HG03064 (cell line): Measurements from ENCODE around the gene JMJD1C.

Experiments
- ATAC-seq: cut with Tn5 transposase; IDR thresholded peaks from one replicate; pipeline ENCODE4 v1.9.1; 2021; ENCODE audit warnings: low read depth; ENCODE audit not compliant: unreplicated experiment

JMJD1C gene

DNA sequence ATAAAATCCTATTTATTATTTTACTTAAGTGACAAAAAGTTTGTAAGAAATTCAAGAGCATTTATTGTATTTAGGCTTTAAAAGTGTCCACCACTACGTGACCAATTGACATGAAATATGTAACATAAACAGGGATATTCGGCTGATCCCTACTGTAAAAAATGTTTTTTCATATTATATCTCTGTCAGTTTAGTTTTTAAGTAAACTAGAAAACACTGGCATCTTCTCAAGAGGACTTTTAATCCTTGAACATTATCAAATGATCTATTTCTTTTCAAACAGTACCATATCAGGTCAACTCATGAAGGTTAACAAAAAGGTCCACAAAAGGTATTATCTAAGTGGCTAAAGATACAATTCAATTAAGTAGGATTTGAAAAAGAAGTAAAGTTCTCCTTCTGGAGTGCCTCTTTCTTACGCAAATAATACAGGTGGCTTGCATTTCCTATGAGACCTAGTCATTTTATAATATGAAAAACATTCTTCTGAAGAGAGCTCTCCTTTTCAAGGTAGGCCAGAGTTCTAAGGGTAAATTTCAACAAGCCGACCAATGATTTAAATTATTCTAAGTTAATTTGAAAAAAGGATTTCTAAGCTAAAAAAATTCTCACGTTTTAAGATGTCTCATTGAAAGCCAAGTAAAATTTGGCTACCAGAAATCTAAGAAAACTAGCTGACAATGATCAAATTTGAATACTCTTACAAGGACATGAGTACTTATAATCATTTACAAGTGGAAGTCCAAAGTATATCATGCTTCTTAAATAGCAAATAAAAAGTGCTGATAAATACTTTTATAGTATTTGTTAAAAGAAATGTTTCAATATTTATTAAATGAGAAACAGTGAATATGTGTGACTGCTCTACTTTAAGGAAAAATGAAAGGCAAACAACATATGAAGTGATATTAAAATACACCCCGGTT lies 199.1 kb downstream of the JMJD1C start:
- ATAC-seq: no peak

DNA sequence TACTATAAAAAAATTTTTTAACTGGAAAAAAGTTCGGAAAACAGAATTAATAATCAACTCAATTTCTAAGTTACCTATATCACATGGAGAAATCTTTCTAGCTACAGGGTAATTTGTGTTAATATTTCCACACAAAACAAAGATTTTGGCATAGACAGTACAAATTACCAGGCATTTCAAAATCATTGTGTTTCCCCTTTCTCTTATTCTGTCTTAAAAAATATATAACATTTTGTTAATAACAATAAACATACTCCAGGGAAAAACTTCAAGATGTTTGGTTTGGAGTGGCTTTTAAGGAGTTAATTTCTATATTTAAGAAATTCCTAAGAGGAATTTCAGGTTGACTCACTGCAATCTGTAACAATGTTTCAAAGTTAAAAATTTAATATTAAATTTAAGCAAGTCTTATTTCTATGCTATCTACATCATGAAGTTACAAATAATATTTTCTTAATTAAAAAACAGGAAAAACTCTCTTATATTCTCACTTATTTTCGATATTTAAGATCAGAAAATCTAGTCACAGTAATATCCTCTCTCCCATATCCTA lies 200.0 kb downstream of the JMJD1C start:
- no peak for ATAC-seq

DNA sequence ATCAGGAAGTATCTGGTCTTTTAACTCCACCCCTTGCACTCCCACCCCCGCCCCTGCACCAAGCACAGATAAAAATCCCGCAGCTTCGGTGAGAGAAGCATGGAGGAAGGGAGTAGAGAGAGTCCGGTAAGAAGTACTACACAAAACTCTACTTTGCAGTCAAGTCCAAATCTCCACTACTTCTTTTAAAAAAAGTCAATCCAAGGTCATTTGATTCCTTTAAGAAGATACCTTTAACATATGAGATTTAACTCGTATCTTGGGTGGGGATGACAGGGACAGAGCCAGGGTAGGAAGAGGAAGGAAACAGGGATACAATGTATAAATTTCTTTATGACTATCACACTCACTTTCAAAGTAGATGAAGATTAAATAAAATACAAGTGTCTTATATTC lies 200.6 kb downstream of the JMJD1C start:
- ATAC-seq: no peak

DNA sequence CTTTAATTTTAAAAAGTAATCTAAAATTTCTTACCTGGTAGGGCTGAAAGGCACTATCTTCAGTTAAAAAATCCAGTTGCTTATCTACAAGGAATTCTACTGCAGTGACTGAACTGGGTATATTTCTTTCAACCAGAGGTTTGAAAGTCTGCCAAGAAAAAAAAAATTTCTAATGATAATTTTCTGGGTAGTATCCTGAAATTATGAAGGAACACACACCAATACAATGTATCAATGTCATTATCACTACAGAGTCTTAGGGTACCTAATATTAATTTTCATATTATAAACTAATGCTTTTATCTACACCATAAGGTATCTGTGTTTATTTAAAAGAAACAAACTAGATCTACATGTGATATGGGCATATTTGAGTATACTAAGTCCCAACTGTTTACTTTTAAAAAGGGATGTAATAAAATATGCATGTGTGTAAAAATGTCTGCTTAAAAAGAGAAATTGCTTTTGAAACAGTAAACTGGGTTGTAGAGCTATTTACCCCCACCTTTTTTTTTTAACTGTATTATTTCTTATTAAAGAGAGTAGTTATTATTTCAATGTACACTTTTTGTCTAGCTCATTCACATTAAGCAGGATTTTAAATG lies 201.1 kb downstream of the JMJD1C start:
- ATAC-seq: no peak

GRCh38 chr10:63262430-63263073 lies 203.2 kb downstream of the JMJD1C start:
- ATAC-seq: no peak

GRCh38 chr10:63261496-63261895 lies 204.3 kb downstream of the JMJD1C start:
- no peak for ATAC-seq

GRCh38 chr10:63260860-63261251 lies 204.9 kb downstream of the JMJD1C start:
- ATAC-seq: no peak

DNA sequence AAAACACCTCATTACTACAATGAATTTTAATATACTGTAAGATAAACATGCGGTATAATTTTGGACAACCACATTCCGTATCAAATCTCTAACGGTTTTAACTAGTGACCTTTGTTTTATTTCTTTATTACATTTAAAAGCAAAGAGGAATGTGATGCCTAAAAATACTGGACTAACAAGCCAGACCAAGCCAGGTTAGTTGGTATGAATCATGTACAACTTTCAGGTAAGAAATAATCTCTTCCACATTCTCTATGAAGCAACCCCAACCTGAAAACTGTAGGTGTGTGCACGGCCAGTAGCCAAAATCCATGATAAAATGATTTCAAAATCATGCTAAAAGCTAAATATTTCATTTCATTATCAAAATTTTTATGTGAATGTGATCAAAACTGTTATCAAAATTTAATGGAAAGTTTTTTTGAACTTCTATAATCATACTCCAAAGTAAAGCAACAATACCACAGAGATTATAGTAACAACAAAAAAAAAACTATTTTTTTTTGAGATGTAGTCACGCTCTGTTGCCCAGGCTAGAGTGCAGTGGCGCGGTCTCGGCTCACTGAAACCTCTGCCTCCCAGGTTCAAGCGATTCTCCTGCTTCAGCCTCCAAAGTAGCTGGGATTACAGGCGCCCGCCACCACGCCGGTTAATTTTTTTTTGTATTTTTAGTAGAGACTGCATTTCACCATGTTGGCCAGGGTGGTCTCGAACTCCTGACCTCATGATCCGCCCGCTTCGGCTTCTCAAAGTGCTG lies 205.5 kb downstream of the JMJD1C start:
- no peak for ATAC-seq

DNA sequence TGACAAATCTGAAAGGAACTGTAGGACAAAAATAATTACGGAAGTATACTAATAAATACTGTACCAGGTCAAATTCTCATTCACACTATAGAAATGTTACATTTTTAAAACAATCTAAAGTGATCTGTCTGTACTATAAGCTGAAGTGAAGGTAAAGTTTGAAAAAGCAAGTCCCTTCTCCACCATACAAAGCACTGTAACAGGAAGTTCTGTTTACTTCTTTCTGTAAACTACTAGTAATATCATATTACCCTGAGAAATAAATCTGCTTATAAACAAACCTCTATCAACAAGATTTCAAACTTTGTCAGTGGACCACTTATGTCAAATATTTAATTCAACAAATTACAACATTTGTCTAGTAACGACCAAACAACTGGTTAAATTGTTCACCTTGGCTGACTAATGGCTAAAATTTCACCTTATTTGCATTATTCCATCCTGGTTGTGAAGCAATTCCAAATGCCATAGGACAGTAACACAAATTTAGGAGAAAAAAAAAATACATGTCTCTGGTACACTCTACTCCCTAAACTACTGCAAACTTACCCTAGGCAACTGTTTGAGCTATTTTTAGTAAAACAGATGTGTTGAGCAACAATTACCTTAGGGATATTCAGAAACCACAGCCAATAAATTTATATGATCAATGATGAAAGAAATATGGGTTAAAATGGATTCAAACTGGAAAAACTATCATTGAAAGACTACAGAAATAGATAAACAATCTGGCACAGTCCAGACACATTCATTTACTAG lies 206.7 kb downstream of the JMJD1C start:
- no peak for ATAC-seq

- ATAC-seq: no peak
Measured at GRCh38 chr10:63257778-63258177, 208.0 kb downstream of the JMJD1C start.

GRCh38 chr10:63256009-63256773 lies 209.6 kb downstream of the JMJD1C start:
- ATAC-seq: no peak

DNA sequence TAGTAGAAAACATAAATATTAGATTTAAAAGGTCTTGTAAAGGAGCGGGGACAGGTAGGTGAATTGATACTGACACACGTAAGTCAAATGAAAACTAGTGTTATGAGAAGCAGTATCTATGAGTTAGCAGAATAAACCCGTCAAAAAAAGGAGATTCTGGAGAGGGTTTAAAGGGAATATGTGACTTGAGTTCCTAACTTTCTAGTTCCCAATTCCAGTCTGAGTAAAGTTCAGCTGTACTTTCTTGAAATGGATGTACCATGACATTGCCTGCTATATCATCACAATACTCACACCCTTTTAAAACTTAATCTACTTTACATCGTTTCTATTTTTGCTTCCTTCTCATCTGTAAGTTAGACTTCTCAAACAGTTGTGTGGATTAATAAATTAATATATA lies 210.5 kb downstream of the JMJD1C start:
- ATAC-seq: no peak

GRCh38 chr10:63253040-63253439 lies 212.7 kb downstream of the JMJD1C start:
- no peak for ATAC-seq

DNA sequence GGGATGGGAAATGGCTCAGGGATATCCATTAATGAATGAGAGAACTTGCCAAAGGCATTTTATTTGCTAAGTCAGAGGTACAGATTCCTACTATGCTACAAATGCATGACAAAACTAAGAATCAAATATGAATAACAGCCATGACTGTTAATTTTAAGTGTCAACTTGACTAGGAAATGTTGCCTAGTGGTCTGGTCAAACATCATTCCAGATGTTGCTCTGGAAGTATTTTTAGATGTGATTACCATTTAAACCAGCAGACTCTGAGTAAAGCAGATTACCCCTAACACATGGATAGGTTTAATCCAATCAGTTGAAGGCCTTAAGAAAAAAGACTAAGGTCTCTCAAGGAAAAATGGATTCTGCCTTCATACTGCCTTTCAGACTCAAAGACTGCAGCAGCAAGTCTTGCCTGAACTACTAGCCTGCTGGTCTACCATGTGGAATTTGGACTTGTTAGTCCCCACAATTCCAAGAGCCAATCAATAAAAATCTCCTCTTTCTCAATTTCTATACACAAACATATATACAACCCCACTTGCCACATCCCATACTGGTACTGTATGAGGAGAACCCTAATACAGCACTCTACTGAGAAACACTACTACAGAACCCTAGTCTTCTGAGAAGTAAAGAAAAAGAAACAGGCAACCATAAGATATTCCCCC lies 213.5 kb downstream of the JMJD1C start:
- ATAC-seq: no peak

GRCh38 chr10:63250032-63250431 lies 215.7 kb downstream of the JMJD1C start:
- ATAC-seq: no peak

DNA sequence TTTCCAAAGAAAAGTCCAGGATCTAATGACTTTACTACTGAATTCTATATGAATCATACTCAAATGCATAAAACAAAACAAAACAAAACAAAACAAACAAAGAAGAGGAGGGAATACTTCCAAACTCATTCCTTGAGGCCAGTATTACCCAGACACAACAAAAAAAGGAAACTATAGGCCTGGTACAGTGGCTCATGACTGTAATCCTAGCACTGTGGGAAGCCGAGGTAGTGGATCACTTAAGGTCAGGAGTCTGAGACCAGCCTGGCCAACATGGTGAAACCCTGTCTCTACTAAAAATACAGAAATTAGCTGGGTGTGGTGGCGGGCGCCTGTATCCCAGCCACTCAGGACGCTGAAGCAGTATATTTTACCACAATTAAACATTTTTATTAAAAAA lies 218.0 kb downstream of the JMJD1C start:
- no peak for ATAC-seq

GRCh38 chr10:63246356-63246755 lies 219.4 kb downstream of the JMJD1C start:
- no peak for ATAC-seq

DNA sequence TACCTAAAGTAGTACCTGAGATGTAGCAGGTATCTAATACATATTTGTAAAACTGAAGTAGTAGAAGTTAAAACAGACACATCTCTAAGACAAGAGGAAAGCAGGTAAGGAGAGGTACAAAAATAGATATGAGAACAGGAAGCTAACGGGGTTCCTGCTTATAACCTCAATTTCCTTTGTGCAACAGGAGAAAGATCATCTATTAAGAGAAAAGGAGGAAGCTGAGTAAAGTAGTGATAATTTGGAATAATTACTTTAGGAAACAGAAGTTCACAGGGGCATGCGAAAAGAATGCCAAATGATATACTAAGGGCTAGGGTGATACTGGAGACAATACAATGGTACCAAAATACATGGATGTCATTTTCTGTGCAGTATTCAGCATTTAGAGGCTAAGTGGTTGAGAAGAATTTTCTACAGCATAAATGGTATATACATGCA lies 223.9 kb downstream of the JMJD1C start:
- no peak for ATAC-seq

- no peak for ATAC-seq
Measured at GRCh38 chr10:63240807-63241206, 225.0 kb downstream of the JMJD1C start.
